ENCODE results near the gene HSPA9. TPM values are rescaled to one million over a fixed set of nuclear protein-coding genes. Genes with fewer than 3 reads are reported as not detected.

HSPA9 gene
- total and polyA plus RNA-seq, 2 of the 8 experiments (the other 6 are each of a cell fraction or from before 2014, with no cell fraction given) = 191 to 395 TPM

DNA sequence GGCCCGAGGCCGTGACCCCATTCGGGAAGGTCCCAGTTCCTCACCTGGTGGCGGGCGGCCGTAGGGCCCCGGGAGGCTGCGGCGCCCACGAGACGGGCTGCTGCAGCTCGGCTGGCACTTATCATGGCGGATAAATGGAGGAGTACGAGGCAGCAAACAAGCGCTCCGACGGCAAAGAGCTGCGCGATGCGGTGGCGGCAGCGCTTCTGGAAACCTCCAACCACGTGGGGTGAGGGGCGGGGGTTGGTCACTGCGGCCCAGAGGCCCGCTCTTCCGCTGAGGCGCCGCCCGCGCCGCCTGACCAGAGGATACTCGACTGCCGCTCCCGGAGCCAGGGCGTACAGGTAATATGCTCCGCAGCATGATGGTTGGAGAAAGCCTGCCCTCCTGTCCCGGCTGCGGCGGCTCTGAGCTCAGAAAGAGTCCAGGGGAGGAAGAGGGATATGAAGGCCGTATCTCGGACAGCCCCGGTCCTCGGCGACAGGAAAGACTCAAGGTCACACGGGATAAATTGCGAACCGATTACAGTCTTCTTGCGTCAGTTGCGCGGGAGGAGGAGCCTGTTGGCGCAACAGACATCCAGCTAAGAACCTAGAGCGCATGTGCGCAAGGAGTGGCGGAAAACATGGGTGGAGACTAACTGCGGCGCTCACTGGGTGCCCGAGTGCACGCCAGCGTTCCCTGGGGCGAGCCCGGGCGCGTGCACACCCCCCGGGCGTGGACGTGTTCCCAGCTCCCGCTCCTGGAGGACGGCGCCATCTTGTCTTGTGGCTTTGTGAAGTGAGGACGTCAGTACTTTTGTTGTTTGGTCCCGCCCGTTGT lies at the start of gene HSPA9 (continued):
- TF ChIP-seq RAD21 (IDR thresholded peaks at IDR 0.05 in 1 of 2, conservative IDR thresholded peaks at IDR 0.05 in 1 of 2; ENCODE audit: low read depth in 2 of 2, low read length in 2 of 2) (no peak), TBP (IDR thresholded peaks at IDR 0.05; ENCODE audit: low read depth, low read length) (peak; percentile 92), RFX5 (IDR thresholded peaks at IDR 0.05; ENCODE audit: borderline replicate concordance, low read depth, low read length) (no peak), ASH2L (IDR thresholded peaks at IDR 0.05; ENCODE audit: low read length) (peak; percentile 65), CBX5 (IDR thresholded peaks at IDR 0.05; ENCODE audit: low read depth, low read length) (no peak), CHD2 (IDR thresholded peaks at IDR 0.05; ENCODE audit: low read length) (0 out of 2 replicates have a peak, but pooled peaks have one; percentile 5), JUN (IDR thresholded peaks at IDR 0.05; ENCODE audit: low read depth, low read length) (no peak), EZH2 (IDR thresholded peaks at IDR 0.05; ENCODE audit: low read depth, low read length, severe bottlenecking) (no peak), MAFK (IDR thresholded peaks at IDR 0.05; ENCODE audit: low read depth, low read length) (no peak), TAF7 (optimal IDR thresholded peaks at IDR 0.05; ENCODE audit: borderline replicate concordance, low read depth, low read length) (peak; percentile 95), GABPA (IDR thresholded peaks at IDR 0.05; ENCODE audit: borderline replicate concordance, insufficient read depth, low read length) (no peak), RXRA (IDR thresholded peaks at IDR 0.05; ENCODE audit: insufficient read depth, low read depth, low read length) (no peak), SIN3A (conservative IDR thresholded peaks at IDR 0.05 in 1 of 2, IDR thresholded peaks at IDR 0.05 in 1 of 2; ENCODE audit: low read depth in 1 of 2, low read length in 2 of 2) (peak in 1 of 2 experiments; percentile 89; a peak in 3 of 4 replicates), SP1 (IDR thresholded peaks at IDR 0.05; ENCODE audit: low read depth, low read length) (peak; percentile 49), CTBP2 (IDR thresholded peaks at IDR 0.05; ENCODE audit: borderline replicate concordance, insufficient read depth, insufficient read length, low read length) (no peak), SIRT6 (IDR thresholded peaks at IDR 0.05; ENCODE audit: low read length) (no peak), CEBPB (IDR thresholded peaks at IDR 0.05; ENCODE audit: low read depth, low read length) (peak; percentile 98), JUND (IDR thresholded peaks at IDR 0.05; ENCODE audit: low read length) (no peak), NANOG (IDR thresholded peaks at IDR 0.05; ENCODE audit: insufficient read depth, low read depth, low read length, poor library complexity, severe bottlenecking) (no peak), TAF1 (IDR thresholded peaks at IDR 0.05; ENCODE audit: low read depth, low read length) (peak; percentile 94), POLR2AphosphoS5 (IDR thresholded peaks at IDR 0.05; ENCODE audit: low read depth, low read length) (peak; percentile 95), RNF2 (IDR thresholded peaks at IDR 0.05; ENCODE audit: borderline replicate concordance, low read depth, low read length, missing control alignments, poor library complexity, severe bottlenecking) (no peak)
- TF ChIP-seq, protein P1, sequence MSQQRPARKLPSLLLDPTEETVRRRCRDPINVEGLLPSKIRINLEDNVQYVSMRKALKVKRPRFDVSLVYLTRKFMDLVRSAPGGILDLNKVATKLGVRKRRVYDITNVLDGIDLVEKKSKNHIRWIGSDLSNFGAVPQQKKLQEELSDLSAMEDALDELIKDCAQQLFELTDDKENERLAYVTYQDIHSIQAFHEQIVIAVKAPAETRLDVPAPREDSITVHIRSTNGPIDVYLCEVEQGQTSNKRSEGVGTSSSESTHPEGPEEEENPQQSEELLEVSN (IDR thresholded peaks at IDR 0.05) = peak; percentile 90
